BE2C (cell line): ENCODE data around the gene HDDC3.

Experiments used
- DNase-seq: peaks from one replicate; pipeline ENCODE4 v3.0.0-alpha.2; 2020
- H3K27me3 ChIP-seq: fragments of 250-450 bp; sonication (Bioruptor Pico); 2 replicates; pipeline ENCODE4 v1.5.1; 2020; ENCODE audit warnings: mild to moderate bottlenecking
- H3K36me3 ChIP-seq: fragments of 250-450 bp; sonication (Bioruptor Pico); 2 replicates; pipeline ENCODE4 v1.5.1; 2020; ENCODE audit warnings: mild to moderate bottlenecking
- H3K4me1 ChIP-seq: fragments of 250-450 bp; sonication (Bioruptor Pico); 2 replicates; pipeline ENCODE4 v1.5.1; 2020
- H3K4me3 ChIP-seq: 2 replicates; pipeline ENCODE4 v1.5.1; 2011; ENCODE audit warnings: low read depth, low read length
- H3K9me3 ChIP-seq: fragments of 250-450 bp; sonication (Bioruptor Pico); 2 replicates; pipeline ENCODE4 v1.5.1; 2020
- CTCF ChIP-seq: IDR thresholded peaks from 2 replicates; pipeline ENCODE4 v1.5.1; 2012; ENCODE audit warnings: mild to moderate bottlenecking, low read depth, low read length

The HDDC3 gene

GRCh38 chr15:90970274-90970673 lies 37.9 kb upstream of the HDDC3 start:
- H3K9me3 ChIP-seq: no peaks in the 10 kb centered on the region
- H3K4me3 ChIP-seq: no peak overlapping the region
- no peak for TF ChIP-seq CTCF
- peaks cover 94% of the 10 kb centered on the region for H3K36me3 ChIP-seq
- no peaks in the 10 kb centered on the region for H3K27me3 ChIP-seq
- no peaks in the 10 kb centered on the region for H3K4me1 ChIP-seq
- DNase-seq: no peak

DNA sequence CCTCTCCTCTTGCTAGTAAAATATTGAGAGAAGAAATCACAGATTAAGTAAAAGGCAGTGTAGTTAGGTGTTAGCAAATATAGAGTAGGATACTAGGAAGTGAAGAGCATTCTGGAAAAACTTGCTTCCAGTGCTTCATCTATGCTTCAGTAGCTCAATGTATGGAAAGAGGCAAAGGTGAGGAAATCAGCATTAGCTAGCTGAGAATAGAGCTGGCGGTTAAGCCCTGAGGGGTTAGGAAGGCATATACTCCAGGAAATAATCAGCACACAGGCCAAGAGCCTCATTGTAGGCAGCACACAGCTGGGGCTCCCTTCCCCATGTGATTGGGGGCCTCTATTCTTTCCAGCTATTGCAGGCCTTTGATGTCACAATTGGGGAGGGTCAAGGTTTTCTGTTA lies 36.1 kb upstream of the HDDC3 start:
- no peaks in the 10 kb centered on the region for H3K27me3 ChIP-seq
- TF ChIP-seq CTCF: no peak
- peaks cover 91% of the 10 kb centered on the region for H3K36me3 ChIP-seq
- no peak for DNase-seq
- H3K9me3 ChIP-seq: no peaks in the 10 kb centered on the region
- no peak overlapping the region for H3K4me3 ChIP-seq
- H3K4me1 ChIP-seq: no peaks in the 10 kb centered on the region

GRCh38 chr15:90967206-90967605 lies 34.9 kb upstream of the HDDC3 start:
- Histone ChIP-seq H3K27me3 (no peaks in the 10 kb centered on the region), H3K4me3 (no peak overlapping the region), H3K36me3 (peaks cover 91% of the 10 kb centered on the region), H3K4me1 (no peaks in the 10 kb centered on the region), H3K9me3 (no peaks in the 10 kb centered on the region)
- TF ChIP-seq CTCF: no peak
- DNase-seq: no peak

DNA sequence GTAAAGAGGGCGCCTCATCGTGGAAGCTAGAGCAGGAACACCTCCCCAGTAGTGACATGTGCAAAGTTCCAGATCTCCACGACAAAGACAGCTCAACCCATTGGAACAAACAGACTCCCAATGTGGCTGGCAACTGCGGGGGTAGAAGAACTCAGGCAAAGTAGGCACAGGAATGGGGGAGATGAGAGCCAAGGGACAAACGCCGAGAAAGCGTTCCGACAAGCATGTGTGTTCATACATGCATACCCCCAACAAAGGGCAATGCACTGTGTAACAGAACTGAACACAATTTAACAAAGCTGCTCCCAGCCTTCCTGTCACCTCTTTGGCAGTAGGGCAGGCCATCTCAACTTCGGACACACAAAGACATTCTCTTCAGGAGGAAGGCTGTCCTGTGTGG lies 33.9 kb upstream of the HDDC3 start:
- Histone ChIP-seq H3K4me3 (no peak overlapping the region), H3K36me3 (peaks cover 94% of the 10 kb centered on the region), H3K27me3 (no peaks in the 10 kb centered on the region), H3K4me1 (no peaks in the 10 kb centered on the region), H3K9me3 (no peaks in the 10 kb centered on the region)
- no peak for DNase-seq
- TF ChIP-seq CTCF: no peak

DNA sequence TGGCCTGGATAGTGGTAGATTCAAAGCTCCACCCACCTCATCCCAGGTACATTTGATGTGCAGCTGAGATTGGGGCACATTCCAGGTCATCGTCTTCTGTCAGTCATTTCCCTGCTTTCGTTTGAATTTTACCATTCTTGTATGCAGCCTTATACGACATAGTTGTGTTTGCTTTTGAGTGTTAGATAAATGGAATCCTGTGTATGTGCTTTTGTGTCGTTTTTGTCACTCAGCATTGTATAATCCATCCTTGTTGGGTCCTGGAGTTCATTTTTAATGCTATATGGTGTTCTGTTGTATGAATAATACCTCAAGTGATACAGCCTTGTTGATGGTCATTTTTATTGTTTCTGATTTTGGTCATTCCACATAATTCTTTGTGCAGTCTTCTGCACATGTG lies 29.7 kb upstream of the HDDC3 start:
- no peaks in the 10 kb centered on the region for H3K27me3 ChIP-seq
- TF ChIP-seq CTCF: no peak
- H3K4me1 ChIP-seq: peaks cover 3% of the 10 kb centered on the region; the same call in 1 of the 2 replicates
- H3K4me3 ChIP-seq: no peak overlapping the region
- DNase-seq: no peak
- peaks cover 69% of the 10 kb centered on the region for H3K36me3 ChIP-seq
- no peaks in the 10 kb centered on the region for H3K9me3 ChIP-seq

DNA sequence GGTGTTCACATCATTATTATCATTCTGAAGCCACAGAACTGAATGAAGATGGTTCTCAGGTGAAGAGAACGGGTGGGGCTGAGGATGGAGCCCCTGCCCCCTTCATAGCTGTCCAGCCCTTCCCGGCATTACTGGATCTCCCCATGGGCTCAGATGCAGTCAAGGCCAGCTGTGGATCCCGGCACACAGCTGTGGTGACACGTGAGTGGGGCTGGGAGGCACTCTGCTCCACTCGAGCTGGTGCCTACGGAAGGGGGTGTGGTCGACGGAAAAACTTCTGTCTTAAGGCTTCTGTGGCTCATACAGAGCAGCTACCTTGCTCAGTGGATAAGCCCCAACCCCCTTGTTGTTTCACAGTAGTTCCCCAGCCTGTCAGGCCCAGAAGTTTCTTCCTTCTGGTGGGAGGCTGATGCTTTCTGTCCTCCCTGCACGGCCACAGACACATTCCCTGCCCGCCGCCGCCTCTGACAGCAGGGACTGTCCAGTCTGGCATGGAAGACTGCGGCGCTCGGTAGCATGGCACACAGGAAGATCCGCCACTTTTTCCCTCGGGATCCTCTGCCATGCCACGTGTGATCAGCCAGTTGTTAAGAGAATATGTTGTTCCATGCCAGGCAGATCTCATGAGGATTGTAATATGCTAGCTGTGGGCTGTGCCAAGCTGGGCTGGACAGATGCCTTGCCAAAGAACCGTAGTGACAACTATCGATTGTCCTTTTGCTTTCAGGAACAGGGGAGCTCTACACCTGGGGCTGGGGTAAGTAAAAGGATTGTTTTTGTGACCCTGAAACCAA lies 28.1 kb upstream of the HDDC3 start:
- Histone ChIP-seq H3K27me3 (no peaks in the 10 kb centered on the region), H3K36me3 (peaks cover 55% of the 10 kb centered on the region), H3K9me3 (no peaks in the 10 kb centered on the region), H3K4me3 (no peak overlapping the region), H3K4me1 (peaks cover 10% of the 10 kb centered on the region)
- DNase-seq: no peak
- no peak for TF ChIP-seq CTCF
